ENCODE measurements around the gene APOOL.
"Not testable (repeated sequence)": the region's sequence is repeated elsewhere in the genome, so short reads cannot be mapped to it uniquely, and the experiment has no call there.

DNA sequence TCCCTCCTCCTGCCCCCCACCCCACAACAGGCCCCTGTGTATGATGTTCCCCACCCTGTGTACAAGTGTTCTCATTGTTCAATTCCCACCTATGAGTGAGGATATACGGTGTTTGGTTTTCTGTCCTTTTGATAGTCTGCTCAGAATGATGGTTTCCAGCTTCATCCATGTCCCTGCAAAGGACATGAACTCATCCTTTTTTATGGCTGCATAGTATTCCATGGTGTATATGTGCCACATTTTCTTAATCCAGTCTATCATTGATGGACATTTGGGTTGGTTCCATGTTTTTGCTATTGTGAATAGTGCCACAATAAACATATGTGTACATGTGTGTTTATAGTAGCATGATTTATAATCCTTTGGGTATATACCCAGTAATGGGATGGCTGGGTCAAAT, 73.6 kb downstream of the APOOL start:
- TF ChIP-seq, protein P1, sequence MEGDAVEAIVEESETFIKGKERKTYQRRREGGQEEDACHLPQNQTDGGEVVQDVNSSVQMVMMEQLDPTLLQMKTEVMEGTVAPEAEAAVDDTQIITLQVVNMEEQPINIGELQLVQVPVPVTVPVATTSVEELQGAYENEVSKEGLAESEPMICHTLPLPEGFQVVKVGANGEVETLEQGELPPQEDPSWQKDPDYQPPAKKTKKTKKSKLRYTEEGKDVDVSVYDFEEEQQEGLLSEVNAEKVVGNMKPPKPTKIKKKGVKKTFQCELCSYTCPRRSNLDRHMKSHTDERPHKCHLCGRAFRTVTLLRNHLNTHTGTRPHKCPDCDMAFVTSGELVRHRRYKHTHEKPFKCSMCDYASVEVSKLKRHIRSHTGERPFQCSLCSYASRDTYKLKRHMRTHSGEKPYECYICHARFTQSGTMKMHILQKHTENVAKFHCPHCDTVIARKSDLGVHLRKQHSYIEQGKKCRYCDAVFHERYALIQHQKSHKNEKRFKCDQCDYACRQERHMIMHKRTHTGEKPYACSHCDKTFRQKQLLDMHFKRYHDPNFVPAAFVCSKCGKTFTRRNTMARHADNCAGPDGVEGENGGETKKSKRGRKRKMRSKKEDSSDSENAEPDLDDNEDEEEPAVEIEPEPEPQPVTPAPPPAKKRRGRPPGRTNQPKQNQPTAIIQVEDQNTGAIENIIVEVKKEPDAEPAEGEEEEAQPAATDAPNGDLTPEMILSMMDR (conservative IDR thresholded peaks at IDR 0.05 in 1 of 2, IDR thresholded peaks at IDR 0.05 in 1 of 2; ENCODE audit: low read depth in 1 of 2, low read length in 2 of 2), result not testable (repeated sequence)
- not testable (repeated sequence) for TF ChIP-seq EZH2 (IDR thresholded peaks at IDR 0.05; ENCODE audit: low read length, missing control alignments)

All from fibroblast of lung (primary cell).